ENCODE data around the gene P4HA1.

P4HA1 gene

DNA sequence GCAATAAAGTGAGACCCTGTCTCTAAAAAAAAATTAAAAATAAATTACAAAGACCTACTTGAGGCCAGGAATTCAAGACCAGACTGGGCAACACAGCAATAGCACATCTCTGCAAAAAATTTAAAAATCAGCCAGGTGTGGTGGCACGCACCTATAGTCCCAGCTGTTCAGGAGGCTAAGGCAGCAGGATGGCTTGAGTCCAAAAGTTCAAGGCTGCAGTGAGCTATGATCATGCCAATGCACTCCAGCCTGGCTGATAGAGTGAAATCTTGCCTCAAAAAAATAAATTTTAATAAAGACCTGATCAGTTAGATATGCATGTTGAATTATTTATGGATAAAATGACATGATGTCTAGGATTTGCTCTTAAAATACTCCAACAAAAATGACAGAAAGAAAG lies 34.9 kb downstream of the P4HA1 start:
- no peaks in the 10 kb centered on the region for H4K20me1 ChIP-seq (ENCODE audit: insufficient read depth)
- no peaks in the 10 kb centered on the region for H3K4me1 ChIP-seq (ENCODE audit: low read depth, poor library complexity, severe bottlenecking)
- H3K79me2 ChIP-seq (ENCODE audit: insufficient read depth, low read depth), result no peaks in the 10 kb centered on the region
- no peak overlapping the region for H3K9ac ChIP-seq
- H3K36me3 ChIP-seq (ENCODE audit: insufficient read depth), result no peaks in the 10 kb centered on the region
- TF ChIP-seq, protein P1, sequence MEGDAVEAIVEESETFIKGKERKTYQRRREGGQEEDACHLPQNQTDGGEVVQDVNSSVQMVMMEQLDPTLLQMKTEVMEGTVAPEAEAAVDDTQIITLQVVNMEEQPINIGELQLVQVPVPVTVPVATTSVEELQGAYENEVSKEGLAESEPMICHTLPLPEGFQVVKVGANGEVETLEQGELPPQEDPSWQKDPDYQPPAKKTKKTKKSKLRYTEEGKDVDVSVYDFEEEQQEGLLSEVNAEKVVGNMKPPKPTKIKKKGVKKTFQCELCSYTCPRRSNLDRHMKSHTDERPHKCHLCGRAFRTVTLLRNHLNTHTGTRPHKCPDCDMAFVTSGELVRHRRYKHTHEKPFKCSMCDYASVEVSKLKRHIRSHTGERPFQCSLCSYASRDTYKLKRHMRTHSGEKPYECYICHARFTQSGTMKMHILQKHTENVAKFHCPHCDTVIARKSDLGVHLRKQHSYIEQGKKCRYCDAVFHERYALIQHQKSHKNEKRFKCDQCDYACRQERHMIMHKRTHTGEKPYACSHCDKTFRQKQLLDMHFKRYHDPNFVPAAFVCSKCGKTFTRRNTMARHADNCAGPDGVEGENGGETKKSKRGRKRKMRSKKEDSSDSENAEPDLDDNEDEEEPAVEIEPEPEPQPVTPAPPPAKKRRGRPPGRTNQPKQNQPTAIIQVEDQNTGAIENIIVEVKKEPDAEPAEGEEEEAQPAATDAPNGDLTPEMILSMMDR (conservative IDR thresholded peaks at IDR 0.05; ENCODE audit: low read depth, low read length), result no peak
- no peak overlapping the region for H3K4me3 ChIP-seq (IDR thresholded peaks at IDR 0.05; ENCODE audit: insufficient read depth, low read depth, low read length)
- no peak overlapping the region for H2AFZ ChIP-seq (ENCODE audit: low read depth)
- no peak overlapping the region for H3K27ac ChIP-seq
- H3K4me2 ChIP-seq, result no peak overlapping the region
- no peaks in the 10 kb centered on the region for H3K27me3 ChIP-seq (ENCODE audit: insufficient read depth, low read depth)

DNA sequence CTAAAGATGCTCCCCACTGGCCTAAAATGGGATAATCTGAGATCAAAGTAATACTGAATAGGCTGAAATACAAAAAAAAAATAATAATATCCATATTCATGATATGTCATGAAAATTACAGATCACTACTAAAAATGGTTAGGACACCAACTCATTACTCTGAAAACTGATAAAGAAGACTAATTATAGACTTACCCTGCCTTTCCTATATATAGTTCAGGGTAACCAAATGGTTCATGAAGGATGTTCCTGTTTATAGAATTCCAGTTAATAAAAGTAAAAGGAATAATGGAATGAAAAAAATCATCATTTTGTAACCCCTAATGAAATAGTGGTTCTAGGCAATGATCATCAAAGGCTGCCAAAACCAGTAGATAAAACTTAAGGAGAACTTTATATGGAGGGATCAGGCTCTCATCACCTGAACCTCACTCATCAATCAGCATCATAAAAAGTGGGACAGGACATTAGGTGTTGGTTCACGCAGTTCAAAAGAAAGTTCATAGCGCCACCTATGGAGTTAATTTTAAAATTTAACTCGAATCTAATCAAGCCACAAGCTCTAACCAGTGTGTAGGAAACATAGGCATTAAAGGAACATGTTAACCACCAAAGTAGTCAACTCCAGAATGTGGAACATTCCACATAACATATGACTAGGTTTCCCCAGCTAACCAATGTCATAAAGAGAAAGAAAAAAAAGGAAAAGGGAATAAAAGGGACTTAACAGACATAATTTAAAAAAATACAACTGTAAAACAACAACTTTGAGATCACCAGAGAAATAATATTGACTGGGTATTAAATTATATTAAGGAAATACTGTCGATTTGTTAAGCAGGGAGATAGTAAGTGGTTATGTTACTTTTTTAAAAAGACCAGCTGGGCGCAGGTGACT lies 35.7 kb downstream of the P4HA1 start:
- TF ChIP-seq, protein P1 (conservative IDR thresholded peaks at IDR 0.05; ENCODE audit: low read depth, low read length), result peak; percentile 76

GRCh38 chr10:73060173-73060572 lies 36.5 kb downstream of the P4HA1 start:
- TF ChIP-seq, protein P1 (conservative IDR thresholded peaks at IDR 0.05; ENCODE audit: low read depth, low read length), result no peak
- Histone ChIP-seq H3K27ac (no peak overlapping the region), H4K20me1 (ENCODE audit: insufficient read depth) (no peaks in the 10 kb centered on the region), H3K4me2 (no peak overlapping the region), H2AFZ (ENCODE audit: low read depth) (no peak overlapping the region), H3K9ac (no peak overlapping the region), H3K36me3 (ENCODE audit: insufficient read depth) (no peaks in the 10 kb centered on the region), H3K4me3 (IDR thresholded peaks at IDR 0.05; ENCODE audit: insufficient read depth, low read depth, low read length) (no peak overlapping the region), H3K79me2 (ENCODE audit: insufficient read depth, low read depth) (no peaks in the 10 kb centered on the region), H3K4me1 (ENCODE audit: low read depth, poor library complexity, severe bottlenecking) (peaks cover 6% of the 10 kb centered on the region), H3K27me3 (ENCODE audit: insufficient read depth, low read depth) (no peaks in the 10 kb centered on the region)

More for the DNA sequence above, 35.7 kb downstream of the P4HA1 start:
- Histone ChIP-seq H3K4me2 (no peak overlapping the region), H4K20me1 (ENCODE audit: insufficient read depth) (no peaks in the 10 kb centered on the region), H3K27ac (no peak overlapping the region), H2AFZ (ENCODE audit: low read depth) (no peak overlapping the region), H3K9ac (no peak overlapping the region), H3K4me3 (IDR thresholded peaks at IDR 0.05; ENCODE audit: insufficient read depth, low read depth, low read length) (no peak overlapping the region), H3K27me3 (ENCODE audit: insufficient read depth, low read depth) (no peaks in the 10 kb centered on the region), H3K4me1 (ENCODE audit: low read depth, poor library complexity, severe bottlenecking) (no peaks in the 10 kb centered on the region), H3K79me2 (ENCODE audit: insufficient read depth, low read depth) (no peaks in the 10 kb centered on the region), H3K36me3 (ENCODE audit: insufficient read depth) (no peaks in the 10 kb centered on the region)

GRCh38 chr10:73058057-73058591 lies 38.5 kb downstream of the P4HA1 start:
- TF ChIP-seq, protein P1 (conservative IDR thresholded peaks at IDR 0.05; ENCODE audit: low read depth, low read length), result no peak
- Histone ChIP-seq H3K27me3 (ENCODE audit: insufficient read depth, low read depth) (no peaks in the 10 kb centered on the region), H3K4me1 (ENCODE audit: low read depth, poor library complexity, severe bottlenecking) (peaks cover 18% of the 10 kb centered on the region), H3K36me3 (ENCODE audit: insufficient read depth) (no peaks in the 10 kb centered on the region), H2AFZ (ENCODE audit: low read depth) (no peak overlapping the region), H3K4me3 (IDR thresholded peaks at IDR 0.05; ENCODE audit: insufficient read depth, low read depth, low read length) (no peak overlapping the region), H3K79me2 (ENCODE audit: insufficient read depth, low read depth) (no peaks in the 10 kb centered on the region), H3K27ac (no peak overlapping the region), H3K4me2 (no peak overlapping the region), H3K9ac (no peak overlapping the region), H4K20me1 (ENCODE audit: insufficient read depth) (no peaks in the 10 kb centered on the region)

Data from KMS-11 (cell line).